Fibroblast of the aortic adventitia (primary cell): ENCODE data around the gene RFT1. TPM values are rescaled to one million over a fixed set of nuclear protein-coding genes. Genes with fewer than 3 reads are reported as not detected.

Source experiments
- DNase-seq: peaks from one replicate; pipeline ENCODE4 v3.0.0-alpha.2; 2010; ENCODE audit warnings: low read depth
- H3K4me3 ChIP-seq: 2 replicates; pipeline ENCODE4 v1.5.1; 2011; ENCODE audit warnings: low read depth, mild to moderate bottlenecking, control low read depth, low read length, moderate library complexity
- total RNA-seq: library from RNA; depleted of rRNA; stranded (reverse); fragments of >200 nt; gene quantifications from 2 replicates; pipeline ENCODE4 v1.2.3, GENCODE V29; 2012; ENCODE audit warnings: low replicate concordance
- TF ChIP-seq, protein P1 (sequence below): IDR thresholded peaks from 2 replicates; pipeline ENCODE4 v1.5.1; 2011; ENCODE audit warnings: mild to moderate bottlenecking, low read length, control low read depth, inconsistent platforms; ENCODE audit not compliant: insufficient read depth

Gene RFT1
- total RNA-seq, 1 donor, result 15.4 TPM

DNA sequence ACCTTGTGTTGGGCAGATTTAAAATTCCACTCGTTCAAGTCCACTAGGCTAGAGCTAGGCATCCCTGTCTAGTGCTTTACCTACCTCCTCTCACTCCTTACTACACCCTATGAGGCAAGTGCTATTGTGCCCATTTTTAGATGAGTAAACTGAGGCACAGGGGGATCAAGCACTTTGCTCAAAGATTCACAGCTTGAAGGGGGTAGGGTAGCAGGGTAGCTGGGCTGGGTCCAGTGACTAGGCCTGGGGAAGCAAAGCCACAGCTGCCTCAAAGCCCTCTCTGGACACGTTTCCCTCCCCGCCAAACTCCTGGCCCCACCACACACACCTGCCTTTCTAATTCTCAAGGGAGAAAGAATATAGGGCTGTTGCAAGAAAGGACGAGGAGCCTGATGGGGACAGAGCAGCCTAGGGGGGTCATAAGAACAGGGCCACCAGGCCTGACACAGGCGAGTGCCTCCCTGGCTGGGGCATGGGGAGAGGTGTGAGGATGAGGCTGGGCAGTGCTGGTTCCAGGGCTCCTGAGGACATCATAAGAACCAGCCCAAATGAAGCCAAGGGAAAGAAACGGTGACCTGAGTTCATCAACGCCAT lies 49.5 kb downstream of the RFT1 start:
- DNase-seq, result no peak
- TF ChIP-seq, protein P1, sequence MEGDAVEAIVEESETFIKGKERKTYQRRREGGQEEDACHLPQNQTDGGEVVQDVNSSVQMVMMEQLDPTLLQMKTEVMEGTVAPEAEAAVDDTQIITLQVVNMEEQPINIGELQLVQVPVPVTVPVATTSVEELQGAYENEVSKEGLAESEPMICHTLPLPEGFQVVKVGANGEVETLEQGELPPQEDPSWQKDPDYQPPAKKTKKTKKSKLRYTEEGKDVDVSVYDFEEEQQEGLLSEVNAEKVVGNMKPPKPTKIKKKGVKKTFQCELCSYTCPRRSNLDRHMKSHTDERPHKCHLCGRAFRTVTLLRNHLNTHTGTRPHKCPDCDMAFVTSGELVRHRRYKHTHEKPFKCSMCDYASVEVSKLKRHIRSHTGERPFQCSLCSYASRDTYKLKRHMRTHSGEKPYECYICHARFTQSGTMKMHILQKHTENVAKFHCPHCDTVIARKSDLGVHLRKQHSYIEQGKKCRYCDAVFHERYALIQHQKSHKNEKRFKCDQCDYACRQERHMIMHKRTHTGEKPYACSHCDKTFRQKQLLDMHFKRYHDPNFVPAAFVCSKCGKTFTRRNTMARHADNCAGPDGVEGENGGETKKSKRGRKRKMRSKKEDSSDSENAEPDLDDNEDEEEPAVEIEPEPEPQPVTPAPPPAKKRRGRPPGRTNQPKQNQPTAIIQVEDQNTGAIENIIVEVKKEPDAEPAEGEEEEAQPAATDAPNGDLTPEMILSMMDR, result no peak
- no peak overlapping the region for H3K4me3 ChIP-seq

GRCh38 chr3:53079791-53080555 lies 50.3 kb downstream of the RFT1 start:
- DNase-seq, result no peak
- TF ChIP-seq, protein P1, result no peak
- H3K4me3 ChIP-seq, result no peak overlapping the region

GRCh38 chr3:53079147-53079546 lies 51.1 kb downstream of the RFT1 start:
- no peak for DNase-seq
- TF ChIP-seq, protein P1, result no peak
- no peak overlapping the region for H3K4me3 ChIP-seq

- no peak overlapping the region for H3K4me3 ChIP-seq
- TF ChIP-seq, protein P1, result no peak
- no peak for DNase-seq
Observed at GRCh38 chr3:53078656-53079055, 51.6 kb downstream of the RFT1 start.

GRCh38 chr3:53077476-53078220 lies 52.6 kb downstream of the RFT1 start:
- DNase-seq, result no peak
- H3K4me3 ChIP-seq, result no peak overlapping the region
- TF ChIP-seq, protein P1, result no peak

DNA sequence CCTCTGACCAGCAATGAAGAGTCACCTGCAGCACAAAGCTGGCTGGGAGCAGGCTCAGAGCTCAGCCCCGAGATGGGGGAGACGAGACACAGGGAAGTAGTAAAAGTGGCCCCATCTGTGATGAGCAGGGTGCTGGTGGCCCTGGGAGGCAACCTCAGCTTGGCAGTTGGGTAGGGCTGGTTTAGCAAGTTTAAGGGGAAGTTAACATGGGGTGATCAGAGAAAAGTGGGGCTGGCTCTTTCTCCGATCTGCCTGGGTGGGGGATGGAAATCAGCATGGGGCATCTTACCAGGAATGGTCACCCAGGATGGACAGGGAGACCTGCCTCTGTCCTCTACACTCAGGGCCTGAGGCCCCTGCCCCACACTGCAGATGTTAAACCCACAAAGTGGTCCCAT lies 54.5 kb downstream of the RFT1 start:
- DNase-seq, result no peak
- no peak overlapping the region for H3K4me3 ChIP-seq

More for the DNA sequence above, 54.5 kb downstream of the RFT1 start:
- TF ChIP-seq, protein P1, result no peak
